PFSK-1 (cell line): Measurements from ENCODE around the gene CD2BP2.

Experiments used
- FOXP2 ChIP-seq: optimal IDR thresholded peaks from 2 replicates; pipeline ENCODE3; 2011; ENCODE audit warnings: borderline replicate concordance, control low read depth, inconsistent platforms; ENCODE audit not compliant: insufficient read depth; ENCODE audit errors: extremely low read length, extremely low read depth
- POLR2AphosphoS5 ChIP-seq: IDR thresholded peaks from 2 replicates; pipeline ENCODE4 v1.6.1; 2012; ENCODE audit warnings: low read depth, mild to moderate bottlenecking, control low read depth, low read length, moderate library complexity
- SIN3A ChIP-seq: IDR thresholded peaks from 2 replicates; pipeline ENCODE4 v1.6.1; 2012; ENCODE audit warnings: mild to moderate bottlenecking, low read length, moderate library complexity, borderline replicate concordance; ENCODE audit not compliant: insufficient read depth
- TAF1 ChIP-seq: IDR thresholded peaks from 2 replicates; pipeline ENCODE4 v1.6.1; 2012; ENCODE audit warnings: low read length, control low read depth, borderline replicate concordance; ENCODE audit not compliant: insufficient read depth
- TF ChIP-seq, protein P1 (sequence below), 2 experiments: IDR thresholded peaks; 2 replicates each; pipeline versions ENCODE4 v1.6.1 to v1.8.0; 2011 to 2012; ENCODE audit warnings: low read depth in 2 of 2, low read length in 2 of 2, control low read depth in 1 of 2, inconsistent platforms in 1 of 2, mild to moderate bottlenecking in 1 of 2, moderate library complexity in 1 of 2; ENCODE audit not compliant: insufficient read depth in 1 of 2

Gene CD2BP2

DNA sequence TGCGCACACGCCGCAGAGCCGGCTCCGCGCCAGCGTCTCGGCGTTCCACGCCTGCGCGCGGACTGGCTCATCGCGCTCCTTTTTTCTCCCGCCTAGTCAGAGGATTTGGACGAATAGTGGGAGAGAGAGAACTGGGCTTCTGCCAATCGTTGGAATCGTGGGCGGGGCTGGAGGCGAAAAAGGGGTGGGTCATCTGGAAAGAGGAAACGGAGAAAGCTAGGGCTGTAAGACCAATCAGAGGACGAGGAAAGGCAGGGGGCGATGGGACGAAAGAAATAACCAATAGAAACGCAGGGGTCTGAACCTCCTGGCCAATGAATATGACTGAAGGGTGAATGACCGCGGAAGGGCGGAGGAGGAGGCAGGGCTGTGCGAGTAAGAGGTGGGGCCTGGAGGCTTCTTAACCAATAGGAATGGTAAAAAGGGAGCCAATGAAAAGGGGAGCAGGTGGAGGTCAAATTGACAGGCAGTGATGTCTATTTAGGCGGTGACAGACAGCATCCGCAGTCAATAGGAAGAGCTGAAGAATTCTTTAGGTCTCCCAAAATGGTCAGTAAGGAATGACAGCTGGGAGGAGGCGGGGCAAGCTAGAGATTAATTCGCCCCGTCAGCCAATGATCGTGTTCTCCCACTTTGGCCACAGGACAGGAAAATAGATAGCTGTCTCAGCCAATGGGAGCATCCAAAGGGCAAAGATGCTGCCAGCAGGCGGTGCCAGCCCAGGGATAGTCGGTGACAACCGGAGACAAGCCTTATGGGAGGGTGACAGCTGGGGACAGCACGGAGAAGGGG lies 15.5 kb upstream of the CD2BP2 start, which contains the start of gene TBC1D10B:
TSS of gene TBC1D10B (minus strand) at position 39 of the 792 bp plus-strand sequence. CDS start 311 bp downstream, outside the sequence.
- TF ChIP-seq SIN3A = no peak
- TF ChIP-seq POLR2AphosphoS5 = no peak; the same call in 1 of the 2 replicates
- no peak for TF ChIP-seq FOXP2
- TF ChIP-seq TAF1 = no peak
- TF ChIP-seq, protein P1, sequence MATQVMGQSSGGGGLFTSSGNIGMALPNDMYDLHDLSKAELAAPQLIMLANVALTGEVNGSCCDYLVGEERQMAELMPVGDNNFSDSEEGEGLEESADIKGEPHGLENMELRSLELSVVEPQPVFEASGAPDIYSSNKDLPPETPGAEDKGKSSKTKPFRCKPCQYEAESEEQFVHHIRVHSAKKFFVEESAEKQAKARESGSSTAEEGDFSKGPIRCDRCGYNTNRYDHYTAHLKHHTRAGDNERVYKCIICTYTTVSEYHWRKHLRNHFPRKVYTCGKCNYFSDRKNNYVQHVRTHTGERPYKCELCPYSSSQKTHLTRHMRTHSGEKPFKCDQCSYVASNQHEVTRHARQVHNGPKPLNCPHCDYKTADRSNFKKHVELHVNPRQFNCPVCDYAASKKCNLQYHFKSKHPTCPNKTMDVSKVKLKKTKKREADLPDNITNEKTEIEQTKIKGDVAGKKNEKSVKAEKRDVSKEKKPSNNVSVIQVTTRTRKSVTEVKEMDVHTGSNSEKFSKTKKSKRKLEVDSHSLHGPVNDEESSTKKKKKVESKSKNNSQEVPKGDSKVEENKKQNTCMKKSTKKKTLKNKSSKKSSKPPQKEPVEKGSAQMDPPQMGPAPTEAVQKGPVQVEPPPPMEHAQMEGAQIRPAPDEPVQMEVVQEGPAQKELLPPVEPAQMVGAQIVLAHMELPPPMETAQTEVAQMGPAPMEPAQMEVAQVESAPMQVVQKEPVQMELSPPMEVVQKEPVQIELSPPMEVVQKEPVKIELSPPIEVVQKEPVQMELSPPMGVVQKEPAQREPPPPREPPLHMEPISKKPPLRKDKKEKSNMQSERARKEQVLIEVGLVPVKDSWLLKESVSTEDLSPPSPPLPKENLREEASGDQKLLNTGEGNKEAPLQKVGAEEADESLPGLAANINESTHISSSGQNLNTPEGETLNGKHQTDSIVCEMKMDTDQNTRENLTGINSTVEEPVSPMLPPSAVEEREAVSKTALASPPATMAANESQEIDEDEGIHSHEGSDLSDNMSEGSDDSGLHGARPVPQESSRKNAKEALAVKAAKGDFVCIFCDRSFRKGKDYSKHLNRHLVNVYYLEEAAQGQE (IDR thresholded peaks at IDR 0.05; ENCODE audit: insufficient read depth in 1 of 2, low read depth in 2 of 2, low read length in 2 of 2) = no peak

DNA sequence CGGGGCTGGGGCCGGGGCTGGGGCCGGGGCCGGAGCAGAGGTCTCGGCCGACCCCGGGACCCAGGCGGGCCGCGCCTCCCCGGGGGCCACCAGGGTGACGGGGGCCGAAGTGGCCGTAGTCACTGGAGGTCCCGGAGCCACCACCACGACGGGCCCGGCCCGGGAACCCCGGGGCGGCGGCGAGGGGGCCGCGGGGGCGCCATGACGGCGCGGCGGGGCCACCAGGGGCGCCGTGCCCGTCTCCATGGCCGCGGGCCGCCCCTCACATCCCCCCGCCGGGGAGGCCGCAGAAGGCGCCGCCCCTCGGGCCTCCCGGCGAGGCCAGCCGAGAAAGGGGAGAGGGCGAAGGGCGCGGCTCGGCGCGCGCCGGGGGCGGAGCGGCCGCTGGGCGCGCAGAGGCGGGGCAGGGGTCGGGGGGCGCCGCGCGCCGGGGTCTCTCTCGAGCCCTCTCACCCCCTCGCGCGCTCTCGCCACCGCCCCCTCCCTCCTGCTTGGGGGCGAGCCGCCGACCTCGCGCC lies 14.9 kb upstream of the CD2BP2 start:
- TF ChIP-seq FOXP2 (no peak), SIN3A (no peak), TAF1 (peak; percentile 36; the same call in 1 of the 2 replicates)

DNA sequence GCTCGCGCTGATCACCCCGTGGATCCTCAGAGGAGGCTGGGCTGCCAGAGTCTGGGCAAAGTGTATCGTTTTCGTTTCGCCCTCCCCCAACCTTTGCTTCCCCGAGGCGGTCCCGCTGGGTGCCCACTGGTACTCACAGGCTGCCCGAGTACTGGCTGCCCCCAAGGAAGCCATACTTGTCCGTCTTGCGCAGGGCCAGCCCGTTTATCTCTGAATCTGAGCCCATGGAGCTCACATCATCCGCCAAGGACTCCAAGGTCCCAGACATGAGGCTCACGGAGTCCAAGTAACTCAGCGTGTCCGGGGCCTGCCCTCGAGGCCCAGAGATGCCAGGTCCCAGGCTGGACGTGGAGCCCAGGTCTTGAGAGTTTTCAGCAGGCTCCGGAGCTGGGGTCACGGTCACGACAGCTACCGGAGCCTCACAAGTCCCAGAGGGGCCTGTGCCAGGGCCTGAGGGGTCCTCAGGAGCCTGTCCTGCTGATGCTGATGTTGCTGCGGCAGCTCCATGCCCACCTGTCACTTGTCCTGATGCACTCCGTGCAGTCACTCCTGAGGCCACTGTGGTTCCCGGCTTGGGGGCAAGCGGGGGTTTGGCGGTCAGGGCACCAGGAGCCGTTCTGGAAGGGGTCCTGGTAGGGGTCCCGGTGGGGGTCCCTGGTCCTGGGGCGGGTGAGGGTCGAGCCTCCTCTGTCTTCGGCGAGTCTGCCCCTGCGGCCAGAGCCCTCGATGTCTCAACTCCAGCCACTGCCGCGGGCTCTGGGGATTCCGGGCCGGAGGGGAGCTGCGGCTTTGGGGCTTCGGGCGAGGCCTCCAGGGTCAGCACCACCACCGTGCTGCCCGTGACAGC lies 14.2 kb upstream of the CD2BP2 start:
- no peak for TF ChIP-seq FOXP2
- TF ChIP-seq SIN3A = no peak
- TF ChIP-seq, protein P1 (IDR thresholded peaks at IDR 0.05; ENCODE audit: insufficient read depth in 1 of 2, low read depth in 2 of 2, low read length in 2 of 2) = no peak
- TF ChIP-seq TAF1 = no peak
- TF ChIP-seq POLR2AphosphoS5 = no peak

DNA sequence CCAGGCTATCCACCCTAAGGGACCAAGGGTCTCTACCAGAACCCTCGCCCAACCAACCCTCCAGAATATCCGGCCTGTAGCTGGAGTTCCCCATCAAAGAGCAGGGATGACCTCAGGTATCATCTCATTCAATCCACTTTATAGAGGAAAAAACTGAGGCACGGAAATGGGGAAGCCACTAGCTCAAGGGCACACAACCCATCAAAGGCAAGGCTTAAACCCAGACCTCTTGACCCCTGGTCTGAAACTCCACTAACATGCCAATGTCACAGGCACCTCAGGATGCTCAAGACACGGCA lies 13.6 kb upstream of the CD2BP2 start:
- TF ChIP-seq POLR2AphosphoS5 (no peak), SIN3A (no peak)

DNA sequence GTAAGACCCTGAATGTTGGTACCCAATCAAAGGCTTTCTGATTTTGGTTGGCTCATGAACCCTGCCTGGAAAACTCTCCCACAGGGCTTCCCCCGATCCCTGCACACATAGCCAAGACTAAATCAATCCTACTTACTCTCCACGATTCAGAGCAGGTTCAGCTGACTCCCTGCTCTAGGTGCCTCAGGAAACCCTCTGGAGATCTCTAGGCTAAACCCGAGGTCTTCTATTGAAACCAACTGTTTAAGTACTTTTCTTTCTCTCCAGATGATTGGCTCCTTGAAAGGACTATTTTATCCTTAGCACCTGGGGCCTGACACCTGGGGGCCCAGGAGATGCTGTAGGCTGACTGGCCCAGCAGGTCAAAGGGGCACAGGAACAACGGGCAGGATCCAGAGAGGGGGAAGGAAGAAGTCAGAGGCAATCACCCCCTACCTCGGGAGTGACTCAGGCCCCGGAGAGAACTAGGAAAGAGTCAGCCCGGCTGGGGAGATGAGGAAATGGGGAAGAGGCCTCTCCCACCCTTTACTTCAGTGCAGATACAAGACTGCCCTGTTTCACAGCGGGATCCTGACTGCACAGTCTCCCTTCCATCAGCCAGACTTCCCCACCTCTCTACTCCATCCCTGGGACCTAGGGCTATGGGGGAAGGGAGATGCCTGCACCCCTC lies 13.1 kb upstream of the CD2BP2 start:
- no peak for TF ChIP-seq TAF1
- TF ChIP-seq, protein P1 (IDR thresholded peaks at IDR 0.05; ENCODE audit: insufficient read depth in 1 of 2, low read depth in 2 of 2, low read length in 2 of 2) = no peak
- TF ChIP-seq SIN3A = no peak
- TF ChIP-seq POLR2AphosphoS5 = no peak
- no peak for TF ChIP-seq FOXP2
